Astrocyte (in vitro differentiated cells and primary cell): Measurements from ENCODE around the gene PLEKHG7. TPM values are rescaled to one million over a fixed set of nuclear protein-coding genes. Genes with fewer than 3 reads are reported as not detected.

Experiments used
- DNase-seq: peaks from one replicate; pipeline ENCODE4 v3.0.0-alpha.2; 2010; ENCODE audit warnings: low read depth
- FAIRE-seq: peaks from 2 replicates; lab custom pipeline; 2011; peaks lifted over from hg19 to GRCh38; lab: Jason Lieb, UNC
- H2AFZ ChIP-seq: 2 replicates; pipeline ENCODE4 v1.6.0; 2012; ENCODE audit warnings: low read depth, low read length, inconsistent platforms
- H3K27ac ChIP-seq: 2 replicates; pipeline ENCODE4 v1.5.1; 2011; ENCODE audit warnings: low read depth, low read length, inconsistent platforms
- H3K27me3 ChIP-seq: 2 replicates; pipeline ENCODE4 v1.6.0; 2011; ENCODE audit warnings: low read length, inconsistent platforms; ENCODE audit not compliant: insufficient read depth
- H3K36me3 ChIP-seq: 2 replicates; pipeline ENCODE4 v1.5.1; 2011; ENCODE audit warnings: low read length, inconsistent platforms; ENCODE audit not compliant: insufficient read depth
- H3K4me1 ChIP-seq: 2 replicates; pipeline ENCODE4 v1.5.1; 2011; ENCODE audit warnings: low read length, inconsistent platforms; ENCODE audit not compliant: insufficient read depth
- H3K4me2 ChIP-seq: 2 replicates; pipeline ENCODE4 v1.6.0; 2012; ENCODE audit warnings: low read length, inconsistent platforms
- H3K4me3 ChIP-seq: 2 replicates; pipeline ENCODE4 v1.5.1; 2011; ENCODE audit warnings: low read depth, mild to moderate bottlenecking, low read length, inconsistent platforms; ENCODE audit not compliant: insufficient read depth
- H3K79me2 ChIP-seq: 2 replicates; pipeline ENCODE4 v1.6.0; 2012; ENCODE audit warnings: mild to moderate bottlenecking, low read length, inconsistent platforms; ENCODE audit not compliant: insufficient read depth
- H3K9ac ChIP-seq: 2 replicates; pipeline ENCODE4 v1.6.0; 2012; ENCODE audit warnings: mild to moderate bottlenecking, low read length, inconsistent platforms
- H3K9me3 ChIP-seq: 2 replicates; pipeline ENCODE4 v1.5.1; 2012; ENCODE audit warnings: low read depth, mild to moderate bottlenecking, low read length, inconsistent platforms; ENCODE audit not compliant: insufficient read depth
- H4K20me1 ChIP-seq: 2 replicates; pipeline ENCODE4 v1.6.0; 2012; ENCODE audit warnings: low read length, inconsistent platforms; ENCODE audit not compliant: insufficient read depth
- H3K27ac Mint-ChIP-seq: one replicate; pipeline ENCODE4 v1.8.0; 2021; ENCODE audit warnings: mild to moderate bottlenecking, mixed read lengths; ENCODE audit not compliant: unreplicated experiment
- H3K27me3 Mint-ChIP-seq: one replicate; pipeline ENCODE4 v1.8.0; 2021; ENCODE audit warnings: low read depth, mixed read lengths; ENCODE audit not compliant: unreplicated experiment
- H3K36me3 Mint-ChIP-seq: one replicate; pipeline ENCODE4 v1.8.0; 2021; ENCODE audit warnings: low read depth, mixed read lengths; ENCODE audit not compliant: unreplicated experiment
- H3K4me1 Mint-ChIP-seq: one replicate; pipeline ENCODE4 v1.8.0; 2021; ENCODE audit warnings: low read depth, mixed read lengths; ENCODE audit not compliant: unreplicated experiment
- H3K4me3 Mint-ChIP-seq: one replicate; pipeline ENCODE4 v1.8.0; 2021; ENCODE audit warnings: mild to moderate bottlenecking, moderate library complexity, mixed read lengths; ENCODE audit not compliant: unreplicated experiment
- H3K9me3 Mint-ChIP-seq: one replicate; pipeline ENCODE4 v1.8.0; 2021; ENCODE audit warnings: mild to moderate bottlenecking, mixed read lengths; ENCODE audit not compliant: unreplicated experiment
- CTCF ChIP-seq: IDR thresholded peaks from 2 replicates; pipeline ENCODE4 v1.5.1; 2011; ENCODE audit warnings: low read depth, mild to moderate bottlenecking, inconsistent platforms, low read length, moderate library complexity; ENCODE audit not compliant: insufficient read depth
- EZH2 ChIP-seq: IDR thresholded peaks from 2 replicates; pipeline ENCODE4 v1.6.1; 2012; ENCODE audit warnings: mild to moderate bottlenecking, low read length, inconsistent platforms; ENCODE audit not compliant: insufficient read depth
- total RNA-seq: library from RNA; stranded (reverse); gene quantifications from 2 replicates; pipeline ENCODE4 v1.2.1, GENCODE V29; 2021

Gene PLEKHG7
- total RNA-seq, 1 donor from 2014 or later, result 0.68 TPM

DNA sequence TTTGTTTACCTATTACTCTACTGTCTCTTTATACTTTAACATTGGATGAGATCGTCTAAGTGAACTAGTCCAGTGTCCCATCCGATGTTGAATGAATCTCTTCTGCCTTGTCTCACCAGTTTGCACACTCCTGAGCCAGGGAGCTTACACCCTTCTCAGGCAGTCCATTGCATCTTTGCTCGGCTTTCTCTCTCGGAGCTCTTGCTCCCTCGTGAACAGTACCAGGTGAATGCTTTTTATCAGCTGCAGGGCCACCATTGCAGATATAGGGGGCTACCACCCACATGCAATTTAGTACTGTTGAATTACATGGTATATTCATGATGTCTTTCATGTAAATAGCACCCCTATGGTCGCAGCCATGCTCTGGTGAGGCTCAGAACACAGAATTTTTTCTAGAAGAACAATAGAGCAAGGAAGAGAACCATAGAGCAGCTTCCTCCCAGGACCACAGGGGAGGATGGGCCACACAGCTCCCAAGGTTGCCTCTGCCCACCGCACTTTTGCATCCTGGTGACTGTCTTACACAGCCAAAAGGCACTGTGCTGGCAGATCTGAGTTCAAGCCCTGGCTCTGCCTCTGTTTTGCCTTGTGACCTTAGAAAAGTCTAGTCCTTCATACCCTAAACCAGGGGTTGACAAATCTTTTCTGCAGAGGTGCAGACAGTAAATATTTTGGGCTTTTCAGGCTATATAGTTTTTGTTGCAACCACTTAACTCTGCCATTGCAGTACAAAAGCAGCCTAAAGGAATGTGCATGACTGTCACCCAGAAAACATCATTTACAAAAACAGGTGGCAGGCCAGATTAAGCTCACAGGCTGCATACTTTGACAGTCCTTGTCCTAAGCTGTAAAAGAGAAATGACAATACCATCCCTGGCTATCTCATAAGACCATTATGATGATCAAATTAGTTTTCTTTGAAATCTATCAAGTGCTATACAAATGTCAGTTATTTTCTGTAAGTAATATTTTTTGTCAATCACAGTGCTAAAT lies 35.4 kb downstream of the PLEKHG7 start:
- H2AFZ ChIP-seq, result no peak overlapping the region
- no peaks in the 10 kb centered on the region for H3K9me3 Mint-ChIP-seq

GRCh38 chr12:92739113-92739512 lies 36.3 kb downstream of the PLEKHG7 start:
- Mint-ChIP-seq H3K9me3 (no peaks in the 10 kb centered on the region), H3K4me1 (peaks cover 1% of the 10 kb centered on the region), H3K36me3 (no peaks in the 10 kb centered on the region), H3K27me3 (no peaks in the 10 kb centered on the region), H3K27ac (no peak overlapping the region), H3K4me3 (no peak overlapping the region)
- FAIRE-seq (no peak), DNase-seq (no peak)
- no peak overlapping the region for H3K27ac ChIP-seq
- no peak overlapping the region for H2AFZ ChIP-seq
- H3K9me3 ChIP-seq, result no peaks in the 10 kb centered on the region
- H3K36me3 ChIP-seq, result no peaks in the 10 kb centered on the region
- H4K20me1 ChIP-seq, result no peaks in the 10 kb centered on the region
- TF ChIP-seq CTCF (no peak), EZH2 (no peak)
- H3K4me1 ChIP-seq, result peaks cover 10% of the 10 kb centered on the region
- H3K79me2 ChIP-seq, result no peaks in the 10 kb centered on the region
- no peak overlapping the region for H3K9ac ChIP-seq
- H3K4me3 ChIP-seq, result no peak overlapping the region
- H3K27me3 ChIP-seq, result no peaks in the 10 kb centered on the region
- no peak overlapping the region for H3K4me2 ChIP-seq

More for the DNA sequence above, 35.4 kb downstream of the PLEKHG7 start:
- DNase-seq, result no peak
- no peak for FAIRE-seq
- no peaks in the 10 kb centered on the region for H4K20me1 ChIP-seq
- Mint-ChIP-seq H3K27me3 (no peaks in the 10 kb centered on the region), H3K4me3 (no peak overlapping the region), H3K27ac (no peak overlapping the region), H3K4me1 (peaks cover 1% of the 10 kb centered on the region), H3K36me3 (no peaks in the 10 kb centered on the region)
- peaks cover 10% of the 10 kb centered on the region for H3K4me1 ChIP-seq
- H3K79me2 ChIP-seq, result no peaks in the 10 kb centered on the region
- H3K27ac ChIP-seq, result no peak overlapping the region
- H3K36me3 ChIP-seq, result no peaks in the 10 kb centered on the region
- no peak overlapping the region for H3K9ac ChIP-seq
- no peak overlapping the region for H3K4me2 ChIP-seq
- H3K4me3 ChIP-seq, result no peak overlapping the region
- no peaks in the 10 kb centered on the region for H3K27me3 ChIP-seq
- no peaks in the 10 kb centered on the region for H3K9me3 ChIP-seq
- no peak for TF ChIP-seq CTCF

DNA sequence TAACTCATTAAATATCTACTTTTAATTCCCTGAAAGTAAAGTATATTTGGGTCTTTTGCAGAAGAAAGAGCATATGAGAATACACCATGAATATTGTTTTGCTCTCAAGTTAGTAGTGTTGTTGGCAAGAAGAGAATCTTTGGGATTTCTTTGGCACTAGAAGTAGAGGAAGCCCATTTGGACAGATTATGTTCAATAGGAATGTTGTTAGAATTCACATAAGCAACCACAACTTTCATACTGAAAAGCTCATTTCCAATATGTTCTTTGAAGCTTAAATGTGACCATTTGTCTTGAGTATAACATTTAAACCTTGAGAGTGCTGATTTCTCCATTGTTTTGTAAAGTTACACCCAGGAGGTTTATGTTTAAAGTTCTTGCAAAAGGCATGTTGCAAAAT lies 37.6 kb downstream of the PLEKHG7 start:
- Histone ChIP-seq H3K4me2 (no peak overlapping the region), H3K9me3 (no peaks in the 10 kb centered on the region), H3K79me2 (no peaks in the 10 kb centered on the region), H3K27me3 (no peaks in the 10 kb centered on the region), H4K20me1 (no peaks in the 10 kb centered on the region), H3K36me3 (no peaks in the 10 kb centered on the region), H3K4me3 (no peak overlapping the region), H3K9ac (no peak overlapping the region), H2AFZ (no peak overlapping the region), H3K27ac (no peak overlapping the region), H3K4me1 (peaks cover 5% of the 10 kb centered on the region)
- DNase-seq, result peak; percentile 45
- FAIRE-seq, result no peak
- H3K4me3 Mint-ChIP-seq, result no peak overlapping the region
- H3K4me1 Mint-ChIP-seq, result peaks cover 2% of the 10 kb centered on the region
- no peaks in the 10 kb centered on the region for H3K27me3 Mint-ChIP-seq
- TF ChIP-seq CTCF (no peak), EZH2 (no peak)
- H3K27ac Mint-ChIP-seq, result no peak overlapping the region
- H3K36me3 Mint-ChIP-seq, result no peaks in the 10 kb centered on the region
- no peaks in the 10 kb centered on the region for H3K9me3 Mint-ChIP-seq
